Measurements from ENCODE around the gene GFPT1.

DNA sequence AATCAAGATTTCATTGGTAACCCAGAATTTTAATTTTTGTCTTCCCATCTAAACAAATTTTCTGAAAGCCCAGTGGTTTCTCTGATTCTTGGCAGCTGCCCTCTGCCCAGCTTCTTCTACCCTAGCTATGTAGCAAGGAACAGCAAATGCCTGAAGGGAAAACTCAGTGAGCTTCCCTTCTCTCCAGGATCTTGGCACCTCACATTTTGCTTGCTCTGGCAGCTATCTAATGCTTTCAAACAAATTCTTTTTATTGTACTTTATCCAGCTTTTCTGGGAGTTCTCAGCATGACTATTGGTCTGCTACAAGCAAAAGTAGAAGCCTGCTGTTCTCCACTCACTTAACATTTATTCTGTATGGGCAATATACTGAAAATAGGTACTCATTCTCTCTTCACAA is 18.3 kb upstream of the GFPT1 start:
- no peak for TF ChIP-seq POLR2AphosphoS5 (IDR thresholded peaks at IDR 0.05)
- TF ChIP-seq, protein P1, sequence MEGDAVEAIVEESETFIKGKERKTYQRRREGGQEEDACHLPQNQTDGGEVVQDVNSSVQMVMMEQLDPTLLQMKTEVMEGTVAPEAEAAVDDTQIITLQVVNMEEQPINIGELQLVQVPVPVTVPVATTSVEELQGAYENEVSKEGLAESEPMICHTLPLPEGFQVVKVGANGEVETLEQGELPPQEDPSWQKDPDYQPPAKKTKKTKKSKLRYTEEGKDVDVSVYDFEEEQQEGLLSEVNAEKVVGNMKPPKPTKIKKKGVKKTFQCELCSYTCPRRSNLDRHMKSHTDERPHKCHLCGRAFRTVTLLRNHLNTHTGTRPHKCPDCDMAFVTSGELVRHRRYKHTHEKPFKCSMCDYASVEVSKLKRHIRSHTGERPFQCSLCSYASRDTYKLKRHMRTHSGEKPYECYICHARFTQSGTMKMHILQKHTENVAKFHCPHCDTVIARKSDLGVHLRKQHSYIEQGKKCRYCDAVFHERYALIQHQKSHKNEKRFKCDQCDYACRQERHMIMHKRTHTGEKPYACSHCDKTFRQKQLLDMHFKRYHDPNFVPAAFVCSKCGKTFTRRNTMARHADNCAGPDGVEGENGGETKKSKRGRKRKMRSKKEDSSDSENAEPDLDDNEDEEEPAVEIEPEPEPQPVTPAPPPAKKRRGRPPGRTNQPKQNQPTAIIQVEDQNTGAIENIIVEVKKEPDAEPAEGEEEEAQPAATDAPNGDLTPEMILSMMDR (IDR thresholded peaks at IDR 0.05), result no peak
- no peak for TF ChIP-seq POLR2A (IDR thresholded peaks at IDR 0.05)
